Lower lobe of right lung (tissue), 2 donors: ENCODE measurements around the gene DCAF8L2. TPM values are rescaled to one million over a fixed set of nuclear protein-coding genes. Genes with fewer than 3 reads are reported as not detected.
"Not testable (repeated sequence)": the region's sequence is repeated elsewhere in the genome, so short reads cannot be mapped to it uniquely, and the experiment has no call there.

Experiments used
- ATAC-seq, 2 donors: fragments of 200-7000 bp; cut with Tn5 transposase; one replicate each; pipeline ENCODE4 v1.9.1; 2020 to 2022; ENCODE audit warnings: mild to moderate bottlenecking in 2 of 2, moderate library complexity in 2 of 2
- DNase-seq: peaks from one replicate; pipeline ENCODE4 v3.0.0-alpha.2; 2020
- H3K27ac ChIP-seq: fragments of 200-600 bp; one replicate; pipeline ENCODE4 v1.8.0; 2022
- H3K27me3 ChIP-seq: fragments of 200-600 bp; one replicate; pipeline ENCODE4 v1.8.0; 2022; ENCODE audit warnings: low read depth
- H3K36me3 ChIP-seq: fragments of 200-600 bp; one replicate; pipeline ENCODE4 v1.8.0; 2022; ENCODE audit warnings: mild to moderate bottlenecking
- H3K4me1 ChIP-seq: fragments of 200-600 bp; one replicate; pipeline ENCODE4 v1.8.0; 2022
- H3K4me3 ChIP-seq: fragments of 200-600 bp; one replicate; pipeline ENCODE4 v1.8.0; 2022; ENCODE audit warnings: mild to moderate bottlenecking
- H3K9me3 ChIP-seq: fragments of 200-600 bp; one replicate; pipeline ENCODE4 v1.8.0; 2022
- intact Hi-C: fragments of 100-400 bp; cut with DNase I; formaldehyde crosslinking; loops from one replicate; pipeline ENCODE4 v1.11.0; 2022
- total RNA-seq: library from RNA; stranded (reverse); fragmentation: NEBNext Ultra II Directional; extraction: Animal tissue kit (Norgen Biotek cat#: 25700); gene quantifications from one replicate; pipeline ENCODE4 v1.2.1, GENCODE V29; 2021
- TF ChIP-seq, protein P1 (sequence below): fragments of 200-600 bp; IDR thresholded peaks from one replicate; pipeline ENCODE4 v1.8.0; 2022; ENCODE audit warnings: antibody characterized with exemption, mild to moderate bottlenecking
- donor health status: DM: no; HTN: yes; CAD: no; lungs with severe emphysema.

DCAF8L2 gene
- total RNA-seq, 1 donor from 2014 or later = not detected

GRCh38 chrX:27675493-27675892, 85.3 kb downstream of the DCAF8L2 start:
- Histone ChIP-seq H3K9me3 (no peaks in the 10 kb centered on the region), H3K27ac (no peak overlapping the region), H3K4me1 (no peaks in the 10 kb centered on the region), H3K4me3 (no peak overlapping the region), H3K27me3 (no peaks in the 10 kb centered on the region), H3K36me3 (no peaks in the 10 kb centered on the region)
- DNase-seq = no peak
- no peak for ATAC-seq
- intact Hi-C loops = no loop called here
- TF ChIP-seq, protein P1, sequence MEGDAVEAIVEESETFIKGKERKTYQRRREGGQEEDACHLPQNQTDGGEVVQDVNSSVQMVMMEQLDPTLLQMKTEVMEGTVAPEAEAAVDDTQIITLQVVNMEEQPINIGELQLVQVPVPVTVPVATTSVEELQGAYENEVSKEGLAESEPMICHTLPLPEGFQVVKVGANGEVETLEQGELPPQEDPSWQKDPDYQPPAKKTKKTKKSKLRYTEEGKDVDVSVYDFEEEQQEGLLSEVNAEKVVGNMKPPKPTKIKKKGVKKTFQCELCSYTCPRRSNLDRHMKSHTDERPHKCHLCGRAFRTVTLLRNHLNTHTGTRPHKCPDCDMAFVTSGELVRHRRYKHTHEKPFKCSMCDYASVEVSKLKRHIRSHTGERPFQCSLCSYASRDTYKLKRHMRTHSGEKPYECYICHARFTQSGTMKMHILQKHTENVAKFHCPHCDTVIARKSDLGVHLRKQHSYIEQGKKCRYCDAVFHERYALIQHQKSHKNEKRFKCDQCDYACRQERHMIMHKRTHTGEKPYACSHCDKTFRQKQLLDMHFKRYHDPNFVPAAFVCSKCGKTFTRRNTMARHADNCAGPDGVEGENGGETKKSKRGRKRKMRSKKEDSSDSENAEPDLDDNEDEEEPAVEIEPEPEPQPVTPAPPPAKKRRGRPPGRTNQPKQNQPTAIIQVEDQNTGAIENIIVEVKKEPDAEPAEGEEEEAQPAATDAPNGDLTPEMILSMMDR = no peak

DNA sequence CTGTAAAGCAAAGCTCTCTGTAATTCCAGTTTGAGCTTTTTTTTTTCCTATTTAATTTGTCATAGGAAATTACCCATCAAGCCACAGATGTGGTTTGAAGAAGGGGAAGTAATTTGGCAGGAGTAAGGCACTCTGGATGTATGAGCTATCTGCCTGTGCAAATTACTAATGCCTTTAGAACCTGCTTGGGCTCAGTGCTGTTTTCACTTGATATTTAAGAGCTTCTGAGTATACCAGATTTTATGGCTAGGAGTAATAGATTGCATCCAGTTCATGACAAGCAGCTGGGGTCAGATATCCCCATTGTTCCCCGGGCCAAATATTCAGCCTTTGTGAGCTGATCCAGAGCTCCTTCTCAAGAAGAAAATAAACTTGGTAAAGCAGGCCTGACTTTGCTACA, 89.1 kb downstream of the DCAF8L2 start:
- Histone ChIP-seq H3K4me1 (no peaks in the 10 kb centered on the region), H3K36me3 (no peaks in the 10 kb centered on the region), H3K4me3 (no peak overlapping the region), H3K9me3 (no peaks in the 10 kb centered on the region), H3K27ac (no peak overlapping the region), H3K27me3 (no peaks in the 10 kb centered on the region)
- no peak for DNase-seq
- ATAC-seq = no peak
- intact Hi-C loops = no loop called here
- TF ChIP-seq, protein P1 = no peak

DNA sequence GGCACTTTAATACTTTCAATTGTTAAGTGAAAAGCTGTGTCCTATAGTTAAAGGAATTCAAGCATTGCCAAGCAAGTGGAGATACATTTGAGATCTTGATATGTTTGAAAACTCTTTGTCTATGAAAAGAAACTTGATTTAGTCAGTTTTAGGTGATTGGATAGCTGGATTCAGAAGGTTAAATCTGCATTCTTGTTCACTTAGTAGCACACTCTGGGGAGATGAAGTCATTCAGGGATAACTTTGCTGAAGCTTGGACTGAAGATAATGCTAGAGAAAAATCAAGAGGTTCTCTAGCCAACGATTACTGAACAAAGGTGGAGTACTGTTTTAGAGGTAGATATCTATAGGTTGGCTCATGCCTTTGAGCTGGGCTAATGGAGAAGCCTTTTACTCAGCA, 90.6 kb downstream of the DCAF8L2 start:
- DNase-seq (no peak), ATAC-seq (no peak)
- no peak overlapping the region for H3K27ac ChIP-seq
- no peak overlapping the region for H3K4me3 ChIP-seq
- intact Hi-C loops = no loop called here
- no peaks in the 10 kb centered on the region for H3K4me1 ChIP-seq
- no peaks in the 10 kb centered on the region for H3K36me3 ChIP-seq
- TF ChIP-seq, protein P1 = no peak
- no peaks in the 10 kb centered on the region for H3K9me3 ChIP-seq
- no peaks in the 10 kb centered on the region for H3K27me3 ChIP-seq

GRCh38 chrX:27683566-27684208, 93.5 kb downstream of the DCAF8L2 start:
- H3K27ac ChIP-seq, intact Hi-C loops, ATAC-seq, DNase-seq, H3K27me3 ChIP-seq, H3K4me3 ChIP-seq, H3K9me3 ChIP-seq, H3K4me1 ChIP-seq, H3K36me3 ChIP-seq: not testable (repeated sequence)

GRCh38 chrX:27694667-27695066, 104.5 kb downstream of the DCAF8L2 start:
- Histone ChIP-seq H3K4me3 (no peak overlapping the region), H3K27ac (no peak overlapping the region), H3K4me1 (no peaks in the 10 kb centered on the region), H3K36me3 (no peaks in the 10 kb centered on the region), H3K9me3 (no peaks in the 10 kb centered on the region), H3K27me3 (no peaks in the 10 kb centered on the region)
- TF ChIP-seq, protein P1 = no peak
- intact Hi-C loops = no loop called here
- DNase-seq (no peak), ATAC-seq (no peak)

DNA sequence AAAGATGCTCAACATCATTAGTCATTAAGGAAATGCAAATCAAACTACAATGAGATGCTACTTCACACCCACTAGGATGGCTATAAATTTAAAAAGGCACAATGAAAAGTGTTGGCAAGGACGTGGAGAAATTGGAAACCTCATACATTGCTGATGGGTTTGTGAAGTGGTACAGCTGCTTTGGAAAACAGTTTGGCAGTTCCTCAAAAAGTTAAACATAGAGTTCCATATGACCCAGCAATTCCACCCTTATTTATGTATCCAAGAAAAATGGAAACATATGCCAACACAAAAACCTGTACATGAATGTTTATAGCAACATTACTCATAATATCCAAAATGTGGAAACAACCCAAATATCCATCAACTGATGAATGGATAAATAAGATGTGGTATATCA, 116.4 kb downstream of the DCAF8L2 start:
- intact Hi-C loops = no loop called here
- Histone ChIP-seq H3K27ac (no peak overlapping the region), H3K36me3 (no peaks in the 10 kb centered on the region), H3K4me1 (no peaks in the 10 kb centered on the region), H3K27me3 (no peaks in the 10 kb centered on the region), H3K4me3 (no peak overlapping the region), H3K9me3 (no peaks in the 10 kb centered on the region)
- TF ChIP-seq, protein P1 = no peak
- DNase-seq (no peak), ATAC-seq (no peak)
